ENCODE results near the gene AXIN2.
A peak's percentile ranks its signal among the peaks of the same experiment; 100 is the strongest.
"Not testable (repeated sequence)": the region's sequence is repeated elsewhere in the genome, so short reads cannot be mapped to it uniquely, and the experiment has no call there.

Gene AXIN2

DNA sequence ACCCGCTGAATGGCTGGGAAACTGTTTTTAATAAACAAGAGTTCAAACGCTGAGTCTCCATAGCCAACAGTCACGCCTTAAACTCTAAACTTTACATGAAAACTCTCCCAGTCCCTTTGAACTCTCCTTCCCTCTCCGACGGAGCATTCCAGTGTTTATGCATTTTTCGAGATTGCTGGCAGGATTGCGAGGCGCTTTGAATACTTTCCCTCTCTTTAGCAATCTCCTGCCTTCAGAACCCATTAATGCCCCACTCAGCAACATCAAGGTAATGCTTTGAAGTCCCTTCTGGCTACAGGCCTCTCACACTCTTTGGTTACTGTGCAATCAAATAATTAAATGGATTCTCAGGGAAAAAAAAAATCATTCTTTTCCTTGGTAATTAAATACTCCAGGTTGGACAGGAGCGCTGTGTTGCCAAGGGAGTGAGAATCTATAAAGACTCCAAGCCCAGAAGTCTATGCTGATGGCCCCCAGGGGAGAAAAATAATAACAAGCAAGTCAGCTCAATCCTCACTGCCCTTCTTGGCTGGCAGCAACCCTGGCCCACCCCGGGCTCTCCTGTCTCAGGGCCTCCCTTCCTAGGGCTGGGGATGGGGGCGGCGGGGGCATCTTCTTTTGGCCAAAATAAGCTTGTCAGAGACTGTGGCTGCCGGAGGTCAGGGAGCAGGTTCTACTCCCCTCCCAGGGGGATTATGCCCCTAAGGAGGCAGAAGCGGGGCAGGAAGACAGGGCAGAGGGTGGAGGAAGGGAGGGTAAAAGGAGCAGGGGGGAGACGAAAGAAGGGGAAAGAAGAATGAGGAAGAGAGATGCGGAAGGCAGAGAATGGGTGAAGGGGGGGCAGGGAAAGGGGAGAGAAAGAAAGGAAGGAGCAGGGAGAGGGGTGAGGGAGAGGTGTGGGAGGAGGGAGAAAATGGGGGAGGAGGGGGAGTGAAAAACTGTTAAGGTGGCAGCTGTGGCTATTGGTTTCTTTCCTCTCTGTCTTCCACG is 45.2 kb downstream of the AXIN2 start:
- DNase-seq: no peak

- no peak for DNase-seq
Observed at GRCh38 chr17:65515512-65515911, 45.9 kb downstream of the AXIN2 start.

DNA sequence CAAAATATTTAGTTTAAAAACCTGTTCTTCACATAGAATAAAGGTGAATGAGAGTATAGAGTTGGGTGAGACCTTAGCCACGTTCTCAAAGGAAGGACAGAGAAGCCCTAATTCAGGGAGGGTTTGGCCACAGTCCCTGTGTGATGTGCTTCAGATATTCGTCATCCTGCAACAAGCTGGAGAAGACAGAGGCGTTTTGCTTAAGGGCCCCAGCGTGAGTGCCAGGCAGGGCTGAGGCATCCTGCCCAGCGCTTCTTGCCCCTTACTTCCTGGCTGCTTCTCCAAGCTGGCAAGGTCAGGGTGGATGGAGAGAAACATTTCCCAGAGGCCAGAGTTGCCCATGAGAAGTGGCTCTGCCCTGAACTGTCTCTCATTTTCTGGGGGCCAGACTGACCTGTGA is 46.9 kb downstream of the AXIN2 start:
- DNase-seq: no peak

- DNase-seq: peak; percentile 13
Observed at GRCh38 chr17:65514082-65514481, 47.4 kb downstream of the AXIN2 start.

GRCh38 chr17:65511316-65511715 is 50.1 kb downstream of the AXIN2 start:
- no peak for DNase-seq

DNA sequence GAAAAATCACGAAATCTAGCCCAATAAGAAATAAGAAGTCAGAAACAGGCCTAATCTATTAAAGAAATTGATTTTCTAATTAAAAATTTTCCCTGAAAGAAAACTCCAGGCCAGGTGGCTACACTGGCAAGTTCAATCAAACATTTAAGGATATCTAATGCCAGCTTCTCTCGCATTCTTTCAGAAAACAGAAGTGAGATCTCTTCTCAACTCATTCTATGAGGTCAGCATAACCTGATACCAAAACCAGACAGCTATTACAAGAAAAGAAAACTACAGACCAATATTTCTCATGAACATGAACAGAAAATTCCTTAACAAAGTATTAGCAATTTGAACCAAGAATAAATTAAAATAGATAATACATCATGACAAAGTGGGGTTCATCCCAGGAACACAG is 52.4 kb downstream of the AXIN2 start:
- no peak for DNase-seq

DNA sequence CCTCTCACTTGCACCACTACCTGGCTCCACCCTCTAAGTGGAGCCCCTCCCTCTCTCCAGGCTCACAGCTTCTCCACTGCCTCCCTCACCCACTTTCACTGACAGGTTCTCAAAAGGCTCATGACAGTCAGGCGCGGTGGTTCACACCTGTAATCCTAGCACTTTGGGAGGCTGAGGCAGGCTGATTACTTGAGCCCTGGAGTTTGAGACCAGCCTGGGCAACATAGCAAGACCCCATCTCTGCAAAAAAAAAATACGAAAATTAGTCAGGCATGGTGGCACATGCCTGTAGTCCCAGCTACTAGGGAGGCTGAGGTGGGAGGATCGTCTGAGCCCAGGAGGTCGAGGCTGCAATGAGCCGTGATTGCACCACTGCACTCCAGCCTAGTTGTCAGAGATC is 56.8 kb downstream of the AXIN2 start:
- not testable (repeated sequence) for DNase-seq

DNA sequence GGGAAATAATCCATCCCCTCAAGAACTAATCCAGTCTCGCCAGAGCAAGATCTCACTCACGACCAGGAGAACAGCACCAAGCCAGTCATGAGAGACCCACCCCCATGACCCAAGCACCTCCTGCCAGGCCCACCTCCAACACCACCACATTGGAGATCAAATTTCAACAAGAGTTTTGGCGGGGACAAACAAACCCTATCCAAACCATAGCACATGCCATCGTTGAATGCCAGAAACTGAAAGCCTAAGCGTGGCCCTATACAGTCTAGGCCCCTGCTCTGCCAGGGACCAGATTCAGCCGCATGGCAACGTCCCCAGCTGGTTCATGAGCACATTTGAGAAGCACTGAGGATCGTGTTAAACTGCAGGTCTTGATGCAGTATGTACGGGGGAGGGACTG is 57.3 kb downstream of the AXIN2 start:
- no peak for DNase-seq

DNA sequence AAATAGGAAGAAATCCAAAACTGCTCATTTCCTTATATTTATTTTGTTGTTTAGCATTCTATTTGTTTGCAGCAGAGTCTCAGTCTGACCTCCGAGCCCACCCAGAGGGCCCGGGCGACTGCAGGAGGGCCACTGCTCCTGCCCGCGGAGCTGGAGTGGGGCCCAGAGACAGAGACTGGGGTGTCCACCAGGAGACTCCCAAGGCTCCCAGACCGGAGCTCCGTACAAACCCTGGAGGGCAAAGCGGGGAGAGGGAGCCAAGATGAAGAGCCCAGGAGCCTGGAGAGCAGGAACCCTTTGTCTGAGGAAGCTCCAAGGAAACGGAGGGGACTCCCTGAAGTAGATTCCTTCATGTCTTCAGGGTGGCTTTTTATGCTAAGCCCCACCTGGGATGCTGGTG is 57.9 kb downstream of the AXIN2 start:
- no peak for DNase-seq

DNA sequence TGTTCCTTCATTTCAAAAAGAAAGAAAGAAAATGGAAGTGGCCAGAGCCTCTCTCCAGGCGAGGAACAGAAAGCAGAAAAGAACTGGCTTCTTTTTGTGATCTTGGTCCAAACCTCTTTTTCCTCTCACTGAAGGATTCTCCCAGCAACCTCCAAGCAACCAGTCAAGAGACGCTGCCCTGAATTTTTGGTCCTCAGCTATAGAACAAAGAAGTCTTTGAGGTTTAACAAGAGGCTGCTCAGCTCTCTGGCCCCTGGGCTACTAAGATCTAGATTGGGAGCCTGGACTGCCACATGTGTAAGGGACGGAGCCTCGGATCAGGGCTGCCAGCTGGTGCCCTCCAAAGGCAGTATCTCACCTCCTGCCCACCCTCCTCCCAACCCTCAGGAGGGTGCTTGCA is 62.6 kb downstream of the AXIN2 start:
- DNase-seq: no peak

DNA sequence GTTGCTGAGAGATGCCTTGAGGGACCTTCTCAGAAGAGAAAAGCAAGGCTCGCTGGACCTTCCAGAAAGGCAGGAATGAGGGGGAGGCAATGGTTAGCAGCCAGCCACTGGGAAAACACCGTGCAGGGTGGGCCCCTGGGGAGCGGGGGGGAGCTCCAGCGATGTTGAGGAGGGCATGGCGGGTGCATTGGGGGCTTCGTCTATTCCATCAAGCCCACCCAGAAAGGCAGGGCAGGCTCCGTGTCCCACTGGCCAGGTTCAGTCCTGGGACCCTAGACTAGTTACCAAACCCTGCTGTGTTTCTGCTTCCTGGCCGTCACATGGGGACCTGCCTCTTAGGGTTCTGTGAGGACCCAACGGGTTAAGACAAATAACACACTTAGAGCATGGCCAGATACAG is 64.6 kb downstream of the AXIN2 start:
- no peak for DNase-seq

- no peak for DNase-seq
Observed at GRCh38 chr17:65495122-65496055, 66.1 kb downstream of the AXIN2 start.

DNA sequence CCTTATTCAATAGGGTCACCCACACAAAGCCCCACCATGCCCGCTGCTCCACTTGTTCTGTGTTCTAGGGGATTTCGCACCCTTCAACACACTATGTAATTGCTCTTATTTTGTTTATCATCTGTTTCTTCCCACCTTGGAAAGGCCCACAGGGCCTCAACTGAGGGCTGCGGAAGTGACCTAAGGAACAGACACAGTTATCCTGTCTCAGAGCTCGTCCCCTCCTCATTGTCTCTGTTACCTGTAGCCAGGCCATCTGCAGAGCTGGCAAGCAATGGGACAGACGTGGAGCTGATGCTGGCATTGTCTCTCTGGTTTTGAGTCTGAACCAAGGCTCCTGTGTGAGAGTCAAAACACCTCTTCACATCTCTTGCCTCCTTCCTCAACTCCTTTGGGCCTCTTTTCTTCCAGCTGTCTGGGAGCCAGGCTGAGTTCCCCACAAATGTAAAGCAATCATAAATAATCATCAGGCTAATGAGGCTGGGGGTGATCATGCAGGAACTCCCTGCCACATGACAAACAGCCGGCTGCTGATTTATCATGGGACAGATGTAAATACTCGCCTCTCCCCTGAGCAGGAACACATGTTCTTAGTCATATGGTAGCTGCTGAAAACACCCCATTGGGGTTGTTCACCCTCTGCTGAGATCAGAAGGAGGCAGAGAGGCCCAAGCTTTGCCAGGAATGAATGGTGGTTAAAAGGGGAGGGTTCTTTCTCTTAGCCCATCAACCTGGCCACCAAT is 71.9 kb downstream of the AXIN2 start:
- no peak for DNase-seq

DNA sequence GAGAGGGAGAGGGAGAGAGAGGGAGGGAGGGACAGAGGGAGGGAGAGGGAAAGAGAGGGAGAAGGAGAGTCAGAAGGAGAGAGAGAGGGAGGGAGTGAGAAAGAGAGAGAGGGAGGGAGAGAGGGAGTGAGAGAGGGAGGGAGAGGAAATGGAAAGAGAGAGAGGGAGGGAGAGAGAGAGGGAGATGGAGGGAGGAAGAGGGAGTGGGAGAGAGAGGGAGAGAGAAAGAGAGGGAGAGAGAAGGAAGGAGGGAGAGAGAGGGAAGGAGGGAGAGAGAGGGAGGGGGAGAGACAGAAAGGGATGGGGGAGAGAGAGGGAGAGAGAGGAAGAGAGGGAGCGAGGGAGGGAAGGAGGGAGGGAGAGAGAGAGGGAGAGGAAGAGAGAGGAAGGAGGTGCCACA is 72.8 kb downstream of the AXIN2 start:
- DNase-seq: no peak

DNA sequence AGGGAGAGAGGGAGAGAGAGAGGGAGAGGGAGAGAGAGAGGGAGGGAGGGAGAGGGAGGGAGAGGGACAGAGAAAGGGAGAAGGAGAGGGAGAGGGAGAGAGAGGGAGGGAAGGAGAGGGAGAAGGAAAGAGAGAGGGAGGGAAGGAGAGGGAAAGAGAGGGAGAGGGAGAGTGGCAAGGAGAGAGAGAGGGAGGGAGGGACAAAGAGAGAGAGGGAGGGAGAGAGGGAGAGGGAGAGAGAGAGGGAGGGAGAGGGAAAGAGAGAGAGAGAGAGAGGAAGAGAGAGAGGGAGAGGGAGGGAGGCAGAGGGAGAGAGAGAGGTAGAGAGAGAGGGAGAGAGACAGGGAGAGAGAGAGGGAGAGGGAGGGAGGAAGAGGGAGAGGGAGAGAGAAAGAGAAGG is 73.5 kb downstream of the AXIN2 start:
- DNase-seq: no peak

DNA sequence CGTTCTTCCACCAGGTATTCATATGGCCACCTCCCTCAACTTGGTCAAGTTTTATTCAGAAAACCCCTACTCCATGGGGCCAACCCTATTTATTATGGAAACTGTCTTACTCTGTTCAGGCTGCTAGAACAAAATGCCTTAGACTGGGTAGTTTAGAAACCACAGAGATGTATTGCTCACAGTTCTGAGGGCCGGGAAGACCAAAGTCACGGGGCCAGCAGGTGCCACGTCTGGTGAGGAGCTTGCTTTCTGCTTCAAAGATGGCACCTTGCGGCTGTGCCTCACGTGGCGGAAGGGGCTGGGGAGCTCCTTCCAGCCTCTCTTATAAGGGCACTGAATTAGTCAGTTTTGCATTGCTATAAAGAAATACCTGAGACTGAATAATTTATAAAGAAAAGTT is 74.3 kb downstream of the AXIN2 start:
- no peak for DNase-seq

DNA sequence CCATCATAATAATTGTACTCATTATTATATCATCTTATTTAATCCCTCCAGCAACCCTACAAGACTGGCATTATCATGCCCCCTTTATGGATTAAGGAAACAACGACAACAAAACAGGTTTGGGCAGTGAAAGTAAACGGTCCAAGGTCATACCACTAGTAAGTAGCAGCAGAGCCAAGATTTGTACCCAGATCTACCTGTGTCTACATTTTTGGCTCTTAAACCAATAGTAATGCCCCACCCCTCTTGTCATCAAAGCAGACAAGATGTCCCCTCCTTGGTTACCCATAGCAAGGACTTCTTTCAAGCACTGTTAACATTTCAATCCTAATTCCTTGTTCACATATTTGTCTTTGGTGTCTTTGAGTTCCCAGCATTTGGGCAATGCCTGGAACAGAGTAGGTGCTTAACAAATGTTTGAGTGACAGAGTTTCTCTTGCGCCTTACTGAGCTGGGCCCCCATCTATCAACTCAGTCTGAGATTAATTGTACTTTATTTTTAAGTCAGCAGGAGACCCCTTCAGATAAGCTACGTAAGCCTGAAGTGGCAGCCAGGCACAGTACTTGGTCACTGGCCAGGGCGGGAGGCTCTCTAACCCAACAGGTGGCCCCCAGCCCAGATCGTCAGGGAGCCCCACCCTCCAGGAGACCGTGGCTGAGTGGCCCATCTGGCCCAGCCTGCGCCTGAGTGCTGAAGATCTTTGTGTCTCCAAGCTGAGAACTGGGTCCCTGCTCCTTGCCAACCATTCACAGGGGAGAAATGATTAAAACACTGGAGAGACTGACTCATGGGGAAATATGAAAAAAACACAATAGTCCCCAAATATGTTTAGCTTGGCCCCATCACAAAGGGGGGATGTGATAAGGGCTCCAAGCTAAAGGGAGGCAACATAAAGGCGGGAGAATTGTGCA is 75.8 kb downstream of the AXIN2 start:
- DNase-seq: no peak

DNA sequence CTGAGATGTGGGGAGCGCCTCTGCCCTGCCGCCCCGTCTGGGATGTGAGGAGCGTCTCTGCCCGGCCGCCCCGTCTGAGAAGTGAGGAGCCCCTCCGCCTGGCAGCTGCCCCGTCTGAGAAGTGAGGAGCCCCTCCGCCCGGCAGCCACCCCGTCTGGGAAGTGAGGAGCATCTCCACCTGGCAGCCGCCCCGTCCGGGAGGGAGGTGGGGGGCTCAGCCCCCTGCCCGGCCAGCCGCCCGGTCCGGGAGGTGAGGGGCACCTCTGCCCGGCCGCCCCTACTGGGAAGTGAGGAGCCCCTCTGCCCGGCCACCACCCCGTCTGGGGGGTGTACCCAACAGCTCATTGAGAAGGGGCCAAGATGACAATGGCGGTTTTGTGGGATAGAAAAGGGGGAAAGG is 77.0 kb downstream of the AXIN2 start:
- DNase-seq: not testable (repeated sequence)

DNA sequence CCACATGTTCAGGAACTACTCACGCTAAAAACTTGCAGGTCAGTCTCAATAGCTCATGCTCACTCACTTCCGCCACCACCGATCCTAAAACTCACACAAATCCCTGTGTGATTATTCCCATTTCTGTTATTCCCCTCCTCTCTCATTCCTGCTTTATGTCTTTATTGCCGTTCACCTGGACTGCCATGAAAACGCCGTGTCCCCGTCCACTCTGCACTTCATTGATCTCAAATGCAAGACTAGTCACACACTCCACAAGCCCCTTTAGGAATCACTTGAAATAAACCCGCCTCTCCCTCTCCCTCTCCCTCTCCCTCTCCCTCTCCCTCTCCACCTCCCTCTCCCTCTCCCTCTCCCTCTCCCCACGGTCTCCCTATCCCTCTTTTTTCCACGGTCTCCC is 78.0 kb downstream of the AXIN2 start:
- DNase-seq: no peak

DNA sequence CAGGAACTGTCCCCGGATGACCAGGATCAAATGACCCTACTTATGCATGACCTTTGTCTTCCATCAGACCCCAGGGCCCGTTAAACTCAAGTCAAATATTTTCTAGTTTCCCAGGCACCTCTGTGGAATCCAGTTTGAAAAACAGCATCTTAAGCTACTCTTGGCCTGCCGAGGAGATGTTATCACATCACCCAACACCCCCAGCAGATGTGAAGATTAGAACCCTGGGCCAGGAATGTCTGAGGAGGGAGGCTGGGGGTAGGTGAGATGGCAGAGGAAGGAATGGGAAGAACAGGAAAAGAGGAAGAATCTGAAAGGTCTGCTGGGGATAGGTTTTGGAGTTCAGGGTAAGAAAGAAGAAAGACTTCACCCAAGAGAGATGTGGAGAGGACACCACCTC is 79.2 kb downstream of the AXIN2 start:
- no peak for DNase-seq

- DNase-seq: no peak
Observed at GRCh38 chr17:65479282-65479681, 82.2 kb downstream of the AXIN2 start.
